WTC11 (cell line): ENCODE measurements around the gene RASAL2. TPM values are rescaled to one million over a fixed set of nuclear protein-coding genes. Genes with fewer than 3 reads are reported as not detected.

Experiments used
- ATAC-seq: fragments of 200-7000 bp; cut with Tn5 transposase; 2 replicates; pipeline ENCODE4 v1.10.0; 2021; ENCODE audit warnings: mild to moderate bottlenecking, moderate library complexity
- CTCF ChIA-PET: fragments of 300-600 bp; sonication (Branson Sonifier 250); formaldehyde crosslinking; loops from one replicate; lab custom pipeline; 2021; ENCODE audit warnings: antibody characterized with exemption; lab: Charles Lee
- POLR2A ChIA-PET: fragments of 350-600 bp; sonication (Branson Sonifier 250); formaldehyde crosslinking; loops from one replicate; lab custom pipeline; 2021; ENCODE audit warnings: antibody characterized with exemption; lab: Charles Lee
- DNase-seq: peaks from one replicate; pipeline ENCODE4 v3.0.0; 2021; ENCODE audit warnings: low spot score
- H3K27ac Mint-ChIP-seq: 2 replicates; pipeline ENCODE4 v1.8.0; 2021; ENCODE audit warnings: mixed read lengths
- H3K27me3 Mint-ChIP-seq: 2 replicates; pipeline ENCODE4 v1.8.0; 2021; ENCODE audit warnings: low read depth, mild to moderate bottlenecking, moderate library complexity, mixed read lengths
- H3K36me3 Mint-ChIP-seq: 2 replicates; pipeline ENCODE4 v1.8.0; 2021; ENCODE audit warnings: mixed read lengths
- H3K4me1 Mint-ChIP-seq: 2 replicates; pipeline ENCODE4 v1.8.0; 2022; ENCODE audit warnings: mixed read lengths
- H3K4me3 Mint-ChIP-seq: 2 replicates; pipeline ENCODE4 v1.8.0; 2021; ENCODE audit warnings: mild to moderate bottlenecking, moderate library complexity, mixed read lengths
- H3K9me3 Mint-ChIP-seq: 2 replicates; pipeline ENCODE4 v1.8.0; 2021; ENCODE audit warnings: mixed read lengths
- ATF1 ChIP-seq: sonication (generic); formaldehyde crosslinking; IDR thresholded peaks from 2 replicates; pipeline ENCODE4 v1.8.1; 2023; ENCODE audit warnings: mild to moderate bottlenecking, moderate library complexity, missing genetic modification reagents
- CBFB ChIP-seq: sonication (generic); formaldehyde crosslinking; IDR thresholded peaks from 2 replicates; pipeline ENCODE4 v1.8.1; 2022; ENCODE audit warnings: mild to moderate bottlenecking, low read depth, missing genetic modification reagents
- EMX1 ChIP-seq: fragments of 250-450 bp; sonication (Bioruptor Pico); IDR thresholded peaks from 2 replicates; pipeline ENCODE4 v1.8.0; 2021; ENCODE audit warnings: mild to moderate bottlenecking
- ESRRA ChIP-seq: sonication (generic); formaldehyde crosslinking; IDR thresholded peaks from 2 replicates; pipeline ENCODE4 v1.8.1; 2022; ENCODE audit warnings: mild to moderate bottlenecking, missing genetic modification reagents, borderline replicate concordance
- ETV6 ChIP-seq: sonication (generic); formaldehyde crosslinking; IDR thresholded peaks from 2 replicates; pipeline ENCODE4 v1.8.1; 2022; ENCODE audit warnings: mild to moderate bottlenecking, missing genetic modification reagents
- JUN ChIP-seq: sonication (generic); formaldehyde crosslinking; IDR thresholded peaks from 2 replicates; pipeline ENCODE4 v1.8.0; 2023; ENCODE audit warnings: mild to moderate bottlenecking, missing genetic modification reagents
- NFYB ChIP-seq: sonication (generic); formaldehyde crosslinking; conservative IDR thresholded peaks from 2 replicates; pipeline ENCODE4 v1.8.0; 2022; ENCODE audit warnings: low read depth, missing genetic modification reagents
- OVOL2 ChIP-seq: fragments of 250-450 bp; sonication (Bioruptor Pico); IDR thresholded peaks from 2 replicates; pipeline ENCODE4 v1.9.0; 2021; ENCODE audit warnings: mild to moderate bottlenecking, borderline replicate concordance
- SP1 ChIP-seq: sonication (generic); formaldehyde crosslinking; conservative IDR thresholded peaks from 2 replicates; pipeline ENCODE4 v1.8.1; 2022; ENCODE audit warnings: missing genetic modification reagents
- TEAD1 ChIP-seq: sonication (generic); formaldehyde crosslinking; IDR thresholded peaks from 2 replicates; pipeline ENCODE4 v1.8.0; 2022; ENCODE audit warnings: mild to moderate bottlenecking, missing genetic modification reagents
- TP53 ChIP-seq: sonication (generic); formaldehyde crosslinking; IDR thresholded peaks from 2 replicates; pipeline ENCODE4 v1.8.1; 2023; ENCODE audit warnings: mild to moderate bottlenecking, missing genetic modification reagents
- ZNF121 ChIP-seq: sonication (generic); formaldehyde crosslinking; IDR thresholded peaks from 2 replicates; pipeline ENCODE4 v1.8.0; 2023; ENCODE audit warnings: missing genetic modification reagents
- total RNA-seq: library from RNA; stranded (reverse); gene quantifications from 3 replicates; pipeline ENCODE4 v1.2.3, GENCODE V29; 2021
- TF ChIP-seq, protein P1 (sequence below): sonication (generic); formaldehyde crosslinking; IDR thresholded peaks from 2 replicates; pipeline ENCODE4 v1.8.1; 2022; ENCODE audit warnings: missing genetic modification reagents, borderline replicate concordance
- TF ChIP-seq, protein P2 (sequence below): sonication (generic); formaldehyde crosslinking; IDR thresholded peaks from 2 replicates; pipeline ENCODE4 v1.8.1; 2023; ENCODE audit warnings: mild to moderate bottlenecking, missing genetic modification reagents
- TF ChIP-seq, protein P3 (sequence below): sonication (generic); formaldehyde crosslinking; IDR thresholded peaks from 2 replicates; pipeline ENCODE4 v1.8.0; 2022; ENCODE audit warnings: mild to moderate bottlenecking, missing genetic modification reagents
- TF ChIP-seq, protein P4 (sequence below): sonication (generic); formaldehyde crosslinking; IDR thresholded peaks from 2 replicates; pipeline ENCODE4 v1.8.0; 2022; ENCODE audit warnings: mild to moderate bottlenecking, missing genetic modification reagents
- TF ChIP-seq, protein P5 (sequence below): sonication (generic); formaldehyde crosslinking; IDR thresholded peaks from 2 replicates; pipeline ENCODE4 v1.8.0; 2022; ENCODE audit warnings: mild to moderate bottlenecking, missing genetic modification reagents
- TF ChIP-seq, protein P6 (sequence below): fragments of 250-450 bp; sonication (Bioruptor Pico); IDR thresholded peaks from 2 replicates; pipeline ENCODE4 v1.9.0; 2021; ENCODE audit warnings: mild to moderate bottlenecking, borderline replicate concordance
- TF ChIP-seq, protein P7 (sequence below): fragments of 250-450 bp; sonication (Bioruptor Pico); IDR thresholded peaks from 2 replicates; pipeline ENCODE4 v1.8.0; 2021; ENCODE audit warnings: mild to moderate bottlenecking

Gene RASAL2
- total RNA-seq, 1 experiment from 2014 or later: 29.5 TPM

DNA sequence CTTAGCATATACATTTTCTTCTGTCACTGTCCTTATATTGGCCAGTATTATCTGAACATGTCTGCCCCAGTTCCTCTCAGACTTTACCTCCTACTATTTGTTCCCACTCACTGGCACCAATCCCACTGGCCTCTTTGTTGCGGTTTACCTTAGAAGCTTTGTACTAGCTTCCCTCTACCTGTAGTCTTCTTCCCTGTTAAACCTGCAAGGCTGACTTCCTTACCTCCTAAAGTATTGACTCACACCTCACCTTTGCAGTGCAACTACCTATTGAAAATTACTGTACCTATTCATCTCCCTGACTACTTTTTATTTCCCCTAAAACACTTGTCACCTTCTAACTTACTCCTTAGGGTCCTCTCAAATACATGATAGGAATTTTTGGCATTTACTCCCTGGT is 291.8 kb downstream of the RASAL2 start:
- Mint-ChIP-seq H3K9me3 (no peaks in the 10 kb centered on the region), H3K4me3 (no peak overlapping the region), H3K36me3 (no peaks in the 10 kb centered on the region), H3K27me3 (no peaks in the 10 kb centered on the region), H3K27ac (no peak overlapping the region; the same call in 1 of the 2 replicates), H3K4me1 (peaks cover 22% of the 10 kb centered on the region)
- no peak for TF ChIP-seq NFYB (CRISPR knock-in tag)
- TF ChIP-seq OVOL2 (CRISPR knock-in tag): no peak
- TF ChIP-seq, protein P1, sequence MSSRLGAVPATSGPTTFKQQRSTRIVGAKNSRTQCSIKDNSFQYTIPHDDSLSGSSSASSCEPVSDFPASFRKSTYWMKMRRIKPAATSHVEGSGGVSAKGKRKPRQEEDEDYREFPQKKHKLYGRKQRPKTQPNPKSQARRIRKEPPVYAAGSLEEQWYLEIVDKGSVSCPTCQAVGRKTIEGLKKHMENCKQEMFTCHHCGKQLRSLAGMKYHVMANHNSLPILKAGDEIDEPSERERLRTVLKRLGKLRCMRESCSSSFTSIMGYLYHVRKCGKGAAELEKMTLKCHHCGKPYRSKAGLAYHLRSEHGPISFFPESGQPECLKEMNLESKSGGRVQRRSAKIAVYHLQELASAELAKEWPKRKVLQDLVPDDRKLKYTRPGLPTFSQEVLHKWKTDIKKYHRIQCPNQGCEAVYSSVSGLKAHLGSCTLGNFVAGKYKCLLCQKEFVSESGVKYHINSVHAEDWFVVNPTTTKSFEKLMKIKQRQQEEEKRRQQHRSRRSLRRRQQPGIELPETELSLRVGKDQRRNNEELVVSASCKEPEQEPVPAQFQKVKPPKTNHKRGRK (CRISPR knock-in tag): no peak
- no peak for TF ChIP-seq TP53
- TF ChIP-seq CBFB (CRISPR knock-in tag): no peak
- no peak for TF ChIP-seq TEAD1 (CRISPR knock-in tag)
- TF ChIP-seq, protein P2, sequence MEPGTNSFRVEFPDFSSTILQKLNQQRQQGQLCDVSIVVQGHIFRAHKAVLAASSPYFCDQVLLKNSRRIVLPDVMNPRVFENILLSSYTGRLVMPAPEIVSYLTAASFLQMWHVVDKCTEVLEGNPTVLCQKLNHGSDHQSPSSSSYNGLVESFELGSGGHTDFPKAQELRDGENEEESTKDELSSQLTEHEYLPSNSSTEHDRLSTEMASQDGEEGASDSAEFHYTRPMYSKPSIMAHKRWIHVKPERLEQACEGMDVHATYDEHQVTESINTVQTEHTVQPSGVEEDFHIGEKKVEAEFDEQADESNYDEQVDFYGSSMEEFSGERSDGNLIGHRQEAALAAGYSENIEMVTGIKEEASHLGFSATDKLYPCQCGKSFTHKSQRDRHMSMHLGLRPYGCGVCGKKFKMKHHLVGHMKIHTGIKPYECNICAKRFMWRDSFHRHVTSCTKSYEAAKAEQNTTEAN: no peak
- TF ChIP-seq, protein P3, sequence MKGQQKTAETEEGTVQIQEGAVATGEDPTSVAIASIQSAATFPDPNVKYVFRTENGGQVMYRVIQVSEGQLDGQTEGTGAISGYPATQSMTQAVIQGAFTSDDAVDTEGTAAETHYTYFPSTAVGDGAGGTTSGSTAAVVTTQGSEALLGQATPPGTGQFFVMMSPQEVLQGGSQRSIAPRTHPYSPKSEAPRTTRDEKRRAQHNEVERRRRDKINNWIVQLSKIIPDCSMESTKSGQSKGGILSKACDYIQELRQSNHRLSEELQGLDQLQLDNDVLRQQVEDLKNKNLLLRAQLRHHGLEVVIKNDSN (CRISPR knock-in tag): no peak
- TF ChIP-seq ZNF121 (CRISPR knock-in tag): no peak
- TF ChIP-seq, protein P4, sequence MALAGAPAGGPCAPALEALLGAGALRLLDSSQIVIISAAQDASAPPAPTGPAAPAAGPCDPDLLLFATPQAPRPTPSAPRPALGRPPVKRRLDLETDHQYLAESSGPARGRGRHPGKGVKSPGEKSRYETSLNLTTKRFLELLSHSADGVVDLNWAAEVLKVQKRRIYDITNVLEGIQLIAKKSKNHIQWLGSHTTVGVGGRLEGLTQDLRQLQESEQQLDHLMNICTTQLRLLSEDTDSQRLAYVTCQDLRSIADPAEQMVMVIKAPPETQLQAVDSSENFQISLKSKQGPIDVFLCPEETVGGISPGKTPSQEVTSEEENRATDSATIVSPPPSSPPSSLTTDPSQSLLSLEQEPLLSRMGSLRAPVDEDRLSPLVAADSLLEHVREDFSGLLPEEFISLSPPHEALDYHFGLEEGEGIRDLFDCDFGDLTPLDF: no peak
- TF ChIP-seq SP1 (CRISPR knock-in tag): no peak
- TF ChIP-seq ESRRA: no peak
- TF ChIP-seq EMX1 (CRISPR knock-in tag): no peak
- TF ChIP-seq, protein P5, sequence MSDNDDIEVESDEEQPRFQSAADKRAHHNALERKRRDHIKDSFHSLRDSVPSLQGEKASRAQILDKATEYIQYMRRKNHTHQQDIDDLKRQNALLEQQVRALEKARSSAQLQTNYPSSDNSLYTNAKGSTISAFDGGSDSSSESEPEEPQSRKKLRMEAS (CRISPR knock-in tag): no peak
- no peak for TF ChIP-seq ETV6
- no peak for TF ChIP-seq ATF1
- TF ChIP-seq, protein P6, sequence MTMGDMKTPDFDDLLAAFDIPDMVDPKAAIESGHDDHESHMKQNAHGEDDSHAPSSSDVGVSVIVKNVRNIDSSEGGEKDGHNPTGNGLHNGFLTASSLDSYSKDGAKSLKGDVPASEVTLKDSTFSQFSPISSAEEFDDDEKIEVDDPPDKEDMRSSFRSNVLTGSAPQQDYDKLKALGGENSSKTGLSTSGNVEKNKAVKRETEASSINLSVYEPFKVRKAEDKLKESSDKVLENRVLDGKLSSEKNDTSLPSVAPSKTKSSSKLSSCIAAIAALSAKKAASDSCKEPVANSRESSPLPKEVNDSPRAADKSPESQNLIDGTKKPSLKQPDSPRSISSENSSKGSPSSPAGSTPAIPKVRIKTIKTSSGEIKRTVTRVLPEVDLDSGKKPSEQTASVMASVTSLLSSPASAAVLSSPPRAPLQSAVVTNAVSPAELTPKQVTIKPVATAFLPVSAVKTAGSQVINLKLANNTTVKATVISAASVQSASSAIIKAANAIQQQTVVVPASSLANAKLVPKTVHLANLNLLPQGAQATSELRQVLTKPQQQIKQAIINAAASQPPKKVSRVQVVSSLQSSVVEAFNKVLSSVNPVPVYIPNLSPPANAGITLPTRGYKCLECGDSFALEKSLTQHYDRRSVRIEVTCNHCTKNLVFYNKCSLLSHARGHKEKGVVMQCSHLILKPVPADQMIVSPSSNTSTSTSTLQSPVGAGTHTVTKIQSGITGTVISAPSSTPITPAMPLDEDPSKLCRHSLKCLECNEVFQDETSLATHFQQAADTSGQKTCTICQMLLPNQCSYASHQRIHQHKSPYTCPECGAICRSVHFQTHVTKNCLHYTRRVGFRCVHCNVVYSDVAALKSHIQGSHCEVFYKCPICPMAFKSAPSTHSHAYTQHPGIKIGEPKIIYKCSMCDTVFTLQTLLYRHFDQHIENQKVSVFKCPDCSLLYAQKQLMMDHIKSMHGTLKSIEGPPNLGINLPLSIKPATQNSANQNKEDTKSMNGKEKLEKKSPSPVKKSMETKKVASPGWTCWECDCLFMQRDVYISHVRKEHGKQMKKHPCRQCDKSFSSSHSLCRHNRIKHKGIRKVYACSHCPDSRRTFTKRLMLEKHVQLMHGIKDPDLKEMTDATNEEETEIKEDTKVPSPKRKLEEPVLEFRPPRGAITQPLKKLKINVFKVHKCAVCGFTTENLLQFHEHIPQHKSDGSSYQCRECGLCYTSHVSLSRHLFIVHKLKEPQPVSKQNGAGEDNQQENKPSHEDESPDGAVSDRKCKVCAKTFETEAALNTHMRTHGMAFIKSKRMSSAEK: no peak
- TF ChIP-seq, protein P7, sequence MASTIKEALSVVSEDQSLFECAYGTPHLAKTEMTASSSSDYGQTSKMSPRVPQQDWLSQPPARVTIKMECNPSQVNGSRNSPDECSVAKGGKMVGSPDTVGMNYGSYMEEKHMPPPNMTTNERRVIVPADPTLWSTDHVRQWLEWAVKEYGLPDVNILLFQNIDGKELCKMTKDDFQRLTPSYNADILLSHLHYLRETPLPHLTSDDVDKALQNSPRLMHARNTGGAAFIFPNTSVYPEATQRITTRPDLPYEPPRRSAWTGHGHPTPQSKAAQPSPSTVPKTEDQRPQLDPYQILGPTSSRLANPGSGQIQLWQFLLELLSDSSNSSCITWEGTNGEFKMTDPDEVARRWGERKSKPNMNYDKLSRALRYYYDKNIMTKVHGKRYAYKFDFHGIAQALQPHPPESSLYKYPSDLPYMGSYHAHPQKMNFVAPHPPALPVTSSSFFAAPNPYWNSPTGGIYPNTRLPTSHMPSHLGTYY: no peak
- no peak for TF ChIP-seq JUN (CRISPR knock-in tag)
- ChIA-PET POLR2A (interaction anchor here (0.6 kb wide), 1 partner anchor 89 kb away, joined by 5 read pairs; no protein-coding TSS in a partner anchor), CTCF (no interaction called here)
- ATAC-seq (peak; percentile 39; the same call in 1 of the 2 replicates), DNase-seq (no peak)
